Endothelial cell of umbilical vein (primary cell): ENCODE data around the gene SPAG17. TPM values are rescaled to one million over a fixed set of nuclear protein-coding genes. Genes with fewer than 3 reads are reported as not detected.

Source experiments
- BruUV-seq: library from RNA; stranded (reverse); fragments of 400-500 nt; replicated peaks from 2 replicates; lab custom pipeline; 2021; lab: Mats Ljungman, UMichigan
- CTCF ChIA-PET: fragments of 300-600, 350-600 bp; sonication (Branson Sonifier 250); formaldehyde crosslinking; loops from one replicate; lab custom pipeline; 2021; ENCODE audit warnings: antibody characterized with exemption, inconsistent platforms; lab: Charles Lee
- POLR2A ChIA-PET: fragments of 300-600, 350-600 bp; sonication (Branson Sonifier 250); formaldehyde crosslinking; loops from one replicate; lab custom pipeline; 2021; ENCODE audit warnings: antibody characterized with exemption, inconsistent platforms; lab: Charles Lee
- DNase-seq: peaks from one replicate; pipeline ENCODE4 v3.0.0-alpha.2; 2011; ENCODE audit warnings: low read depth, low spot score
- FAIRE-seq: peaks from 2 replicates; lab custom pipeline; 2011; peaks lifted over from hg19 to GRCh38; lab: Jason Lieb, UNC
- H2AFZ ChIP-seq: 2 replicates; pipeline ENCODE4 v1.6.0; 2012; ENCODE audit warnings: low read depth, low read length, control low read depth, inconsistent platforms
- H3K27ac ChIP-seq: 2 replicates; pipeline ENCODE4 v1.5.1; 2011; ENCODE audit warnings: low read depth, mild to moderate bottlenecking, control low read depth, low read length, moderate library complexity; ENCODE audit not compliant: insufficient read depth
- H3K27me3 ChIP-seq, 2 experiments: 2 replicates each; pipeline versions ENCODE4 v1.6.0 to v1.6.1; 2011; ENCODE audit warnings: low read length in 2 of 2, mixed read lengths in 1 of 2; ENCODE audit not compliant: control insufficient read depth in 2 of 2, insufficient read depth in 2 of 2
- H3K36me3 ChIP-seq, 2 experiments: 2 replicates in 1 of 2; 3 replicates in 1 of 2; pipeline ENCODE4 v1.5.1; 2011; ENCODE audit warnings: low read length in 2 of 2, mild to moderate bottlenecking in 1 of 2, moderate library complexity in 1 of 2; ENCODE audit not compliant: control insufficient read depth in 2 of 2, insufficient read depth in 2 of 2; ENCODE audit errors: extremely low read depth in 1 of 2
- H3K4me1 ChIP-seq: 3 replicates; pipeline ENCODE4 v1.5.1; 2011; ENCODE audit warnings: mild to moderate bottlenecking, low read length; ENCODE audit not compliant: control insufficient read depth, insufficient read depth; ENCODE audit errors: extremely low read depth
- H3K4me2 ChIP-seq: 2 replicates; pipeline ENCODE4 v1.6.1; 2011; ENCODE audit warnings: low read length, control low read depth, mixed read lengths; ENCODE audit not compliant: insufficient read depth
- H3K4me3 ChIP-seq, 3 experiments: fragments of 200-600 bp in 1 of 3; sonication (generic), shearing (Covaris generic) in 1 of 3; replicated peaks in 1 of 3; 2 replicates each; pipeline ENCODE4 v1.5.1; 2011 to 2016; ENCODE audit warnings: control low read depth in 3 of 3, low read length in 3 of 3, mild to moderate bottlenecking in 2 of 3, inconsistent platforms in 1 of 3, low read depth in 1 of 3, moderate library complexity in 1 of 3; ENCODE audit not compliant: insufficient read depth in 1 of 3
- H3K79me2 ChIP-seq: 2 replicates; pipeline ENCODE4 v1.6.0; 2012; ENCODE audit warnings: low read length, inconsistent platforms; ENCODE audit not compliant: control insufficient read depth, insufficient read depth
- H3K9ac ChIP-seq: replicated peaks from 2 replicates; pipeline ENCODE3; 2011; ENCODE audit warnings: low read length, control low read depth; ENCODE audit not compliant: insufficient read depth; ENCODE audit errors: extremely low read depth
- H3K9me1 ChIP-seq: replicated peaks from 3 replicates; pipeline ENCODE4 v1.6.0; 2011; ENCODE audit warnings: mild to moderate bottlenecking, low read length; ENCODE audit not compliant: control insufficient read depth, insufficient read depth; ENCODE audit errors: extremely low read depth
- H3K9me3 ChIP-seq: replicated peaks from 2 replicates; pipeline ENCODE4 v1.5.1; 2012; ENCODE audit warnings: low read length, inconsistent platforms; ENCODE audit not compliant: control insufficient read depth, insufficient read depth
- H4K20me1 ChIP-seq: replicated peaks from 2 replicates; pipeline ENCODE3; 2011; ENCODE audit warnings: mild to moderate bottlenecking, low read length; ENCODE audit not compliant: control insufficient read depth, insufficient read depth; ENCODE audit errors: extremely low read depth
- EZH2 ChIP-seq: IDR thresholded peaks from 2 replicates; pipeline ENCODE4 v1.6.1; 2012; ENCODE audit warnings: borderline replicate concordance, low read depth, mild to moderate bottlenecking, moderate library complexity, low read length, inconsistent platforms; ENCODE audit not compliant: severe bottlenecking
- FOS ChIP-seq: IDR thresholded peaks from 2 replicates; pipeline ENCODE4 v1.6.1; 2011; ENCODE audit warnings: mild to moderate bottlenecking, low read length, moderate library complexity, borderline replicate concordance; ENCODE audit not compliant: insufficient read depth
- GATA2 ChIP-seq: IDR thresholded peaks from 2 replicates; pipeline ENCODE4 v1.7.0; 2011; ENCODE audit warnings: low read depth, mild to moderate bottlenecking, moderate library complexity, mixed read lengths, low read length; ENCODE audit not compliant: insufficient read length, insufficient read depth
- JUN ChIP-seq: IDR thresholded peaks from 2 replicates; pipeline ENCODE4 v1.6.1; 2011; ENCODE audit warnings: borderline replicate concordance, low read depth; ENCODE audit not compliant: insufficient read length, insufficient read depth
- MYC ChIP-seq: IDR thresholded peaks from one replicate; pipeline ENCODE4 v1.6.1; 2011; ENCODE audit warnings: mild to moderate bottlenecking, low read depth, low read length
- POLR2A ChIP-seq: IDR thresholded peaks from 2 replicates; pipeline ENCODE4 v1.6.1; 2012; ENCODE audit warnings: low read depth, mild to moderate bottlenecking, control low read depth, low read length
- POLR2AphosphoS5 ChIP-seq: IDR thresholded peaks from 2 replicates; pipeline ENCODE4 v1.6.1; 2012; ENCODE audit warnings: low read depth, mild to moderate bottlenecking, control low read depth, low read length, moderate library complexity; ENCODE audit not compliant: insufficient read depth
- dilution Hi-C: fragments of 300-500 bp; cut with MboI; formaldehyde crosslinking; loops from one replicate; pipeline ENCODE4 v1.15.0; 2019; ENCODE audit warnings: low sequenced_read_pairs; ENCODE audit not compliant: extremely low pct_ligation_motif_present
- intact Hi-C: fragments of 100-400 bp; cut with micrococcal nuclease; formaldehyde crosslinking; loops from one replicate; pipeline ENCODE4 v1.10.0; 2022
- polyA plus RNA-seq, 4 experiments: library from polyadenylated mRNA; depleted of rRNA in 3 of 4; stranded (reverse) in 3 of 4; unstranded in 1 of 4; fragments of >200 nt; gene quantifications; 2 replicates each; pipeline versions ENCODE4 v1.2.1 to v1.2.3, GENCODE V29; 2011 to 2012; ENCODE audit warnings: missing spikeins in 1 of 4
- total RNA-seq: library from RNA; stranded (reverse); gene quantifications from 2 replicates; pipeline ENCODE4 v1.2.3, GENCODE V29; 2021
- TF ChIP-seq, protein P1 (sequence below), 2 donors: IDR thresholded peaks; 1 replicate in 1 of 2; 2 replicates in 1 of 2; pipeline ENCODE4 v1.5.1; 2011; ENCODE audit warnings: low read length in 2 of 2, mild to moderate bottlenecking in 2 of 2, moderate library complexity in 2 of 2, control low read depth in 1 of 2, inconsistent platforms in 1 of 2, low read depth in 1 of 2; ENCODE audit not compliant: insufficient read depth in 1 of 2; ENCODE audit errors: extremely low read depth in 1 of 2
- TF ChIP-seq, protein P2 (sequence below): IDR thresholded peaks from 2 replicates; pipeline ENCODE4 v1.6.1; 2011; ENCODE audit not compliant: insufficient read depth, insufficient read length

Gene SPAG17
- total and polyA plus RNA-seq, 2 donors (not counting 3 experiments of a cell fraction or from before 2014, with no cell fraction given): not detected

DNA sequence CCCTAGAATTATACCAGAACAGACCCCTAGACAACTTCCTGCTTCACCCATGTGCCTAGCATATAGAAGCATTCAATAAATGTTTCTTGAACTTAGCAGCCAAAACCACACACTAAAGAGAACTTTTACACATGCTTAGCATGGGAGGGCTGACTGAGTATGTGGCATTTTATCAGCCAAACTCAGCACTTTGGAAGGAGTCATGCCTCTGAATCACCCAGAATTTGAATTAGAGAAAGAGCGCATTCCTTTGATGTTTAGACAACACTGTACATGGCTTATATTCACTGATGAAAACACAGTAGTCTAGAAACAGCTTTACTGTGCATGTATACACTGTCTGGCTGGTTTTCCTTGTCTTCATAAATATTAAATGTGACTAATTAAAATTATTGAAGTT lies 26.1 kb downstream of the SPAG17 start:
- Histone ChIP-seq H3K9me1 (no peaks in the 10 kb centered on the region), H2AFZ (no peak overlapping the region), H3K4me1 (no peaks in the 10 kb centered on the region), H4K20me1 (no peaks in the 10 kb centered on the region), H3K4me3 (no peak overlapping the region), H3K27me3 (no peaks in the 10 kb centered on the region), H3K4me2 (no peak overlapping the region), H3K9ac (no peak overlapping the region), H3K36me3 (no peaks in the 10 kb centered on the region), H3K27ac (no peak overlapping the region), H3K9me3 (no peaks in the 10 kb centered on the region), H3K79me2 (no peaks in the 10 kb centered on the region)
- BruUV-seq: no TSS peak
- DNase-seq: no peak
- FAIRE-seq: no peak
- dilution Hi-C loops (no loop called here), intact Hi-C loops (no loop called here)
- ChIA-PET CTCF (interaction anchor here (1.4 kb wide), 1 partner anchor 10 kb away, joined by 4 read pairs; no protein-coding TSS in a partner anchor), POLR2A (no interaction called here)
- no peak for TF ChIP-seq POLR2A
- TF ChIP-seq JUN: no peak
- no peak for TF ChIP-seq FOS
- TF ChIP-seq, protein P1, sequence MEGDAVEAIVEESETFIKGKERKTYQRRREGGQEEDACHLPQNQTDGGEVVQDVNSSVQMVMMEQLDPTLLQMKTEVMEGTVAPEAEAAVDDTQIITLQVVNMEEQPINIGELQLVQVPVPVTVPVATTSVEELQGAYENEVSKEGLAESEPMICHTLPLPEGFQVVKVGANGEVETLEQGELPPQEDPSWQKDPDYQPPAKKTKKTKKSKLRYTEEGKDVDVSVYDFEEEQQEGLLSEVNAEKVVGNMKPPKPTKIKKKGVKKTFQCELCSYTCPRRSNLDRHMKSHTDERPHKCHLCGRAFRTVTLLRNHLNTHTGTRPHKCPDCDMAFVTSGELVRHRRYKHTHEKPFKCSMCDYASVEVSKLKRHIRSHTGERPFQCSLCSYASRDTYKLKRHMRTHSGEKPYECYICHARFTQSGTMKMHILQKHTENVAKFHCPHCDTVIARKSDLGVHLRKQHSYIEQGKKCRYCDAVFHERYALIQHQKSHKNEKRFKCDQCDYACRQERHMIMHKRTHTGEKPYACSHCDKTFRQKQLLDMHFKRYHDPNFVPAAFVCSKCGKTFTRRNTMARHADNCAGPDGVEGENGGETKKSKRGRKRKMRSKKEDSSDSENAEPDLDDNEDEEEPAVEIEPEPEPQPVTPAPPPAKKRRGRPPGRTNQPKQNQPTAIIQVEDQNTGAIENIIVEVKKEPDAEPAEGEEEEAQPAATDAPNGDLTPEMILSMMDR (IDR thresholded peaks at IDR 0.05; ENCODE audit: extremely low read depth in 1 of 2, insufficient read depth in 1 of 2, low read depth in 1 of 2, low read length in 2 of 2): no peak
- no peak for TF ChIP-seq EZH2
- no peak for TF ChIP-seq POLR2AphosphoS5
- TF ChIP-seq, protein P2, sequence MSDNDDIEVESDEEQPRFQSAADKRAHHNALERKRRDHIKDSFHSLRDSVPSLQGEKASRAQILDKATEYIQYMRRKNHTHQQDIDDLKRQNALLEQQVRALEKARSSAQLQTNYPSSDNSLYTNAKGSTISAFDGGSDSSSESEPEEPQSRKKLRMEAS: no peak
- TF ChIP-seq MYC: no peak
- TF ChIP-seq GATA2: no peak
